A172 (cell line): Measurements from ENCODE around the gene MTFR2. TPM values are rescaled to one million over a fixed set of nuclear protein-coding genes. Genes with fewer than 3 reads are reported as not detected.
A peak's percentile ranks its signal among the peaks of the same experiment; 100 is the strongest.
"Not testable (repeated sequence)": the region's sequence is repeated elsewhere in the genome, so short reads cannot be mapped to it uniquely, and the experiment has no call there.

ENCODE experiments used
- DNase-seq: peaks from one replicate; pipeline ENCODE4 v3.0.0-alpha.2; 2015; ENCODE audit warnings: low spot score
- total RNA-seq: library from RNA; depleted of rRNA; stranded (reverse); fragments of >200 nt; shearing (Covaris generic); gene quantifications from 2 replicates; pipeline ENCODE4 v1.2.3, GENCODE V29; 2014

Gene MTFR2
- total RNA-seq, 1 experiment from 2014 or later: 11.5 TPM

DNA sequence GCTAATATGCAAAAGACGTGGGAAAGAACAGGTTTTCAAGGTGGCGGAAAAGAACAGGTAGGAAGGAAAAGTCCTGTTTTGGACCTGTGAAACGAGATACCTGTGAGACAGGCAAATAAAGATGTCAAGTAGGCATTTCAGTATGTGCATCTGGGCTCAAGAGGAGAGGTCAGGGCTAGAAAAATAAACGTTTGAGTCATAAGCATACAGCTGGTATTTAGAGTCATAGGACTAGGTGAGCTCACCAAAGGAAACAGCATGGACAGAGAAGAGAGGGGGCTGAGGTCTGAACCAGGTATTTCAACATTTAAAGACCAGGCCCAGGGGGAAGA is 14.9 kb downstream of the MTFR2 start:
- no peak for DNase-seq

DNA sequence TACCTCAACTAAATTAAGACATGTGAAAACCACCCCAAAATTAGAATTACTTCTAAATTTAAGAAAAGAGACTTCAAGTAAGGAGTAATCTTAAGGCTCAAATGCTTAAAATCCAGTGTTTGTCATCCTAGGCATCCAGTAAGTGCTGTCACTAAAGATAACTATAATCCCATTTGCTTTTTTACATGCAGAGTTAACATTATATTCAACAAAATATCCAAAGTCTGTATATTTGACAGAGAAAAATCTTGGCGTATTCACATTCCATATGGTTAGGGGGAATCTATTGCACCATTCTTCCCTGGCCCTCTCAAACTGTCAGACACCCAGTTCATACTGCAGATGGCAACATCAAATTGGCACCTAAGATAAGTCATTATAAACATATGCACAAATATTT is 17.4 kb downstream of the MTFR2 start:
- no peak for DNase-seq

DNA sequence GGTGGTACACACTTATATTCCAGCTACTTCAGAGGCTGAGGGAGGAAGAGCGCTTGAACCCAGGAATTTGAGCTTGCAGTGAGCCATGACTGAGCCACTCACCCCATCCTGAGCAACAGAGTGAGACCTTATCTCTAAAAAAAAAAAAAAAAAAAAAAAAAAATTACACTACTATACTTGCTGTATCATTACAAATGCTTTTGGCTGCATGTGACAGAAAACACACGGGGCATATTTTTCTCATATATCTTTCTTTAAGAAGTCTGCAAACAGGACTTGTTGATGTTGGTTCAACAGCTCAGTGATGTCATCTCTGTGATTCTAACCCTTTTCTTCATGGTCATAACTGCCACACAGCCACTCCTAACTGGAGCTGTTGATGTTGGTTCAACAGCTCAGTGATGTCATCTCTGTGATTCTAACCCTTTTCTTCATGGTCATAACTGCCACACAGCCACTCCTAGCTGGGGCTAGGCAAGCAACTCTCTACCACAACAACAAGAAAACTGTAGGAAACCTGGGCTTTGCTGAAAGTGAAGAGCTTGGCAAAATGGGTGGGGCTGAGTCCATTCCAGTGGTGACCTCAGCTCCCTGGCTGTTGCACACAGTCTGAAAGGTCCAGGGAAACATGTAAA is 19.8 kb downstream of the MTFR2 start:
- no peak for DNase-seq

DNA sequence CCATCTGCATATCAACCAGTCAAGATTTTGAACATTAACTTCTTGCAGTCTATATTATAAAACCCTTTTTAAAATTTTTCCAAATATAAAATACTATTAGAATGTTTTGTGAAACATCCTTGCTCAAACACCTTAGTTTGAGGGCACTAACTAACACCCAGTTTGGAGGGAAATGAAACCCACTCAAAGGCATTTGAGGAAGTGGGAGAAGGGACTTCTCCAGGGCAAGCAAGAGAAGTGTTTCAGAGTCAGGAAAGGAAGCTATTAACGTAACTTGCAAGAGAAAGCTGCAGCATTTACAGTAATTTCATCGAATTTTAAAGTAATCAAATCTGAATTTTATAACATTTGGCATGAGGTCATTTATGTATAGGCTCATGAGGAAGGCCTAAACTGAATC is 21.3 kb downstream of the MTFR2 start:
- no peak for DNase-seq

DNA sequence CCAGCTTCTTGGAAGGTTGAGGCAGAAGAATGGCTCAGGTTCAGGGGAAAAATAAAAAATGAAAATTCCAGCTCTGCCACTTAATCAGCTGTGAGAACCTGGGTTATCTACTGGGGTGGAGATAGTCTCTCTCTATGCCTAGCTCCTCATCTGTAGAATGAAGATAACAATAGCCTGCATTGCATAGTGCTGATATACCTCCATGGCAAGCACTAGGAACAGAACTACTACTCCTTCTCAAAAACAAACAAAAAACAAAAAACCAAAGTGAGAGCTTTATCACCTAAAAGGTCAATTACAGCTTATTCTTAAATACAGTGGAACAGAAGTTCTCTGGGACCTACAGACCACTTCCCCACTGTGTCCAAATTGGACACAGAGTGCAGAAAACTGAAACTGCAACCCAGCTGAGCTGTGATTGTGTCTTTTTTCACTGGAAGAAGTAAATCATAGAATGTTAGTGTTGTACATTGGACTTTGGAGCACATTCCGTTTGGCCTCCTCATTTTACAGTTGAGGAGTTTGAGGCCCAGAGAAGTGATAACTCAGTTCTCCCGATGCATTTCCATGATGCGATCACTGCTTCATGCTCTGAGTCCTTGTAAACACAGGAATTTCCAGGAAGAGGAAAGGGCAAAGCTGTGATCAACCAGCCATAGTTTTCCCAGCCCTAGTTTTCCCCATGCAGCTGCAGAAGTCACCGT is 23.3 kb downstream of the MTFR2 start:
- DNase-seq: no peak

DNA sequence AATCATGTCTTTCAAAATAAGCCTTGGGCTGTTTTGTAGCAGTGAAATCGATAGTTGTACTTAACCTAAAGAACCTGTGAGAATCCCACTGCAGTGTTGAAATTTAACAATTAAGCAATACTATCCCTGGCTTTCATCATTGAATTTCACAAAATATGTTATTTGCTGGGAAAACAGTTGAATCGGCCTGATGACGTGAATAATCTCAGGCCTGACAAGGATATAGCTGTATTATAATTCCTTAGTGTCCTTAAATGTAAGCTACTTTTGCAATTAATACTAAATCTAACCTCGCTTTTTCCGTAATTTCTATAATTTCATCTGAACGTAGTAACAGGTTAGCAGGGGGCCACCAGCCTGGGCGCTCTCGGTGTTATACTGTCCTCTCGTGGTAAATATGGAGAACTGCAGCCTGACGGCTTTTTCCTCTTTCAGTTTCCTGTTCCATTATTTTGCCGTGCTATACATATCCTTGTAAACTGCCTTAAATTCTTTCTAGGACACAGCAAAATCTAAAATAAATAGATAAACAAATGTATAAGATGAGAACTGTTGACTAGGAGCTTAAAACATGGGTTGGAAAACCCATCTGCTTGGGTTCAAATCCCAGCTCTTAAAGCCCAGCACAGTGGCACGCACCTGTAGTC is 24.0 kb downstream of the MTFR2 start:
- DNase-seq: peak; percentile 42

DNA sequence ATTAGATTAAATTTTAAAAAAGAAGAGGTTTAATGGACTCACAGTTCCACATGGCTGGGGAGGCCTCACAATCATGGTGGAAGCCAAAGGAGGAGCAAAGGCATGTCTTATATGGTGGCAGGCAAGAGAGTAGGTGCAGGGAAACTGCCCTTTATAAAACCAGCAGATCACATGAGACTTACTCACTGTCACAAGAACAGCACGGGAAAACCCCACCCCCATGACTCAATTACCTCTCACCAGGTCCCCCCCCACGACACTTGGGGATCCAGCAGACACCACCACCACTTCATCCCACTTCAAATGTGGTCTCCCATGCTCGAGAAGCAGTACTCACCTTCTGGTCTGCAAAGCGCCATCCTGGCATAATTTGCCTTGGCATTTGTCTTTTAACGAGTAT is 24.6 kb downstream of the MTFR2 start:
- DNase-seq: peak; percentile 20

DNA sequence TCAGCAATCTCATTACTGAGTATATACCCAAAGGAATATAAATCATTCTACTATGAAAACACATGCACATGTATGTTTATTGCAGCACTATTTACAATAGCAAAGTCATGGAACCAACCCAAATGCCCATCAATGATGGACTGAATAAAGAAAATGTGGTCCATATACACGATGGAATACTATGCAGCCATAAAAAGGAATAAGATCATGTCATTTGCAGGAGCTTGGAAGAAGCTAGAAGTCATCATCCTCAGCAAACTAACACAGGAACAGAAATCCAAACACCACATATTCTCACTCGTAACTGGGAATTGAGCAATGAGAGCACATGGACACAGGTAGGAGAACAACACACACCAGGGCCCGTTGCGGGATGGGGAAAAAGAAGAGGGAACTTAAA is 25.1 kb downstream of the MTFR2 start:
- DNase-seq: not testable (repeated sequence)

DNA sequence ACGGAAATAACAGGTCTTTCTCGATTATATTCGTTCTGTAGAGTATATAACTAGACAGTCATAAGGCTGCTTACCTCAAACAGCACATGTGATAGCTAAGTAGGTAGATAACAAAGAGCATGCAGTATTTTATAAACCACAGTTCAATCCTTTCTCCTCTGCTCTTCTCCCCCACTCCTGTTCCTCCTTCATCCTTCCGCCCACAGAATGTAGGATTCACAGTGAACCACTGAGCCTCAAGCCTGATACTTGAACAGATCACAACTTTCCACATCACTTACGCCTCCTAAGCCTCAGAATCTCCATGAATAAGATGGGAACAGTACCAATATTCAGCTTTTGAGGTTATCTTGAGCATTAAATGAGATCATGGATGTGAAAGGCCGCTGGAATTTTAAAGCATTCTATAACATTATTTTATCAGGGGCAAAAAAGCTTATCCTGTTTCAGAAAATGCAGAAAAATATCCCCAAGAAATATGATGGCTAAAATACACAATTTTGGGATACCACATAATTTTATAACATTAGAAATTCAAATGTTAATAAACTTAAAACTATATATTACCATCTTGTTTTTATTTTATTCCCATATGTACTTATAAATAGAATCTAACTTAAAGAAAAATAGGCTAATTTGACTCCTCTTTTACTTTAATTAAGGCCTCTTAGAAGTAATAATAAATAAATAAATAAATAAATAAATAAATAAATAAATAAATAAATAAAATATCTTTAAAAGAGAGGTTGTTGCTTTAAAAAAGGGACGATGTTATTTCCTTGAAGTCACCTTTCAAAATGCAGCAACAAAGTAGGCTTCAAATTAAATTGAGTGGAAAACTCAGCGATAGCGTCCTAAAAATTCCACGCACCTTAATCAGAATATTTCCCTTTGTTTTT is 33.4 kb downstream of the MTFR2 start:
- no peak for DNase-seq

DNA sequence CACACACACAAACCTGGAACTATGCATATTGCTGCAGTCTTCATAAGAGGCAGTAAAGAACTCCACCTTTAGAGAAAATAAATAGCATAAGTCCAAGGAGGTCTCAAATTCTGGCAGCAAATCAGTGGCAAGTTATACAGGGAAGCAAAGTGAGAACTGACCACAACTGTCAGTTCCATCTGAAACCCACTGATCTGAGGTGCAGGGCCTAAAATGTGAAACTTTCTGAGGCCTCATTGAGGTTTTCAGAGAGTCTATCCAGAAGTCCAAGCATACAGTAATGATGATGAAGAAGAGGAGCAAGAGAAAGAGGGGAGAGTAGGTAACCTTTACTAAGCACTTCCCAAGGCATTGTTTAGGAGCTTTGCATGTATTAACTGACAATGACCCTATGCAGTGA is 36.3 kb downstream of the MTFR2 start:
- DNase-seq: no peak

DNA sequence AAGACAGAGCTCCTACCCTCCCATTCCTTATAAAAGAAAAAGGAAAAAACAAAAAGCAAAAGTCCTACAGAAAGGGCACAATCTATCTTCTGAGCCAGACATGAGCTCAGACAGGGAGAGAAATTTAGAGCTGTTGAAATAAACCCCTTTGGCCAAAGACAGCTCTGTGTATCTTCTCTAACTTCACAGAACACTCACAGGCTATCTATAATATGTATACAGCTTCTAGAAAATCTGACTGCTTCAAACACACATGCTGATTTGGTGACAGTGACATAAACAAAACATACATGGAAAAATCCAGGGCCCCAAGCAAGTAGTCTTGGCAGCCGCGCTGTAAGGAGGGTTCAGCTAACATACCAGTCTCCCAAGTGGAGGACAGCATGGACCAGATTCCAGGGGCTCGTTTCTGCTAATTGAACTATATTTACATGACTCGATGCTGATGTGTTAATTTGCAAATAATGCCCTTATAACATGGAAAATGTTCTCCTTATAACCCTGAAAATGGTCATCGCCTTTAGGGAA is 37.0 kb downstream of the MTFR2 start:
- no peak for DNase-seq

DNA sequence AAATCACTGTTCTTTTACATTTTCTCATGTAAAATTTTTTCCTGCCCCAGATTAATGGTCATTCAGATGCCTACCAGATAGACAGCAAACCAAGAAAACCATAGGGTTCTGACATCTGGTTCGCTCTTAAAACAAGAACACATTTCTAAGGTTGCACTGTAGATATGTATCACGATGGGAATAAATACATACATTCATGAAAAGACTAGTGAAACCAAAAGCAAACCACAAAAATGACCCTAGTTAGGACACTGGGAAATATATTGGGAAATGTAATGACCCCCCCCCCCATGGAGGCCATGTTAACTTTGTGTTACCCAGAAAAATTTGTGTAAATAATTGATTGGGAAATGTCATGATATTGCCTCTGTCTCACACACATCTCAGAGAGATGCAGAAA is 37.5 kb downstream of the MTFR2 start:
- DNase-seq: no peak

DNA sequence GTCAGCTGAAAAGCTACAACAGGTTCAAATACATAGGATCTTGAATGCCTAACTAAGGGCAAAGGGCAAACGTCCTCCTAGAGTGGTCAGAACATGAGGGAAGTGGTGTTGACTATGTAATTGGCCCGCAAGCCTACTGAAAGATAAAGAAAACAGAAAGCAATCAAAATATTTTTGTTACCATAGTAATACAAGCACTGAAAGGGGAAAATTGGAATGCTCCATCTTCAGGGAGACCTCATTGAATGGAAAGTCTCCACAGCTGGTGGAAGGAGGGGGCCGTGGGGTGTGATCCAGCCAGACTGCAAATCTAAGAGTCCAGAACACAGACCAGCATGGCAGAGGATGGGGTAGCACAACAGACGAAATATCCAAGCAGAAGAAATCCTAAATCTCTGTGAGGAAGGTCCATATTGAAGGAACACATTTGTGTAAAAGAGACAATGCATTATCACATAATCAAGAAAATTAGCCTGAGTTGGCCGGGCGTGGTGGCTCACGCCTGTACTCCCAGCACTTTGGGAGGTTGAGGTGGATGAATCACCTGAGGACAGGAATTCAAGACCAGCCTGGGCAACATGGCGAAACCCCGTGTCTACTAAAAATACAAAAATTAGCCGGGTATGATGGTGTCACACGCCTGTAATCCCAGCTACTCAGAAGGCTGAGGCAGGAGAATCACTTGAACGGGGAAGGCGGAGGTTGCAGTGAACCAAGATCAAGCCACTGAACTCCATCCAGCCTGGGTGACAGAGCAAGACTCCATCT is 39.5 kb downstream of the MTFR2 start:
- no peak for DNase-seq

DNA sequence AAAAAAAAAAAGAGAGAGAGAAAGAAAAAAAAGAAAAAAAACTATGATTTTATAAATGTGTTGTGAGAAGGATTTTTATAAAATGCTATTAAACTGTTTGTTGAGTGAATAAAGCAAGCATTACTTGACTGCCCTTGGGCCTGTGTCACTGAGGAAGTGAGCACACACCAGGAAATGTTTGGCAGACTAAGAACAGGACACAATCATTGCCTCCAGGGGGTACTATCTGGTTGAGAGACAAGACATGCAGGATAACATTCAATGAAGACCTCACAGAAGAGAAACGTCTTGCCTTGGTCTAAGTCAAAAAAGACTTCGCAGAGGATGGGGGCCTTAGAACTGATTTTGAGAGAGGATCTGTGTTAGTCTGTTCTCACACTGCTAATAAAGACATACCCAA is 40.6 kb downstream of the MTFR2 start:
- no peak for DNase-seq

DNA sequence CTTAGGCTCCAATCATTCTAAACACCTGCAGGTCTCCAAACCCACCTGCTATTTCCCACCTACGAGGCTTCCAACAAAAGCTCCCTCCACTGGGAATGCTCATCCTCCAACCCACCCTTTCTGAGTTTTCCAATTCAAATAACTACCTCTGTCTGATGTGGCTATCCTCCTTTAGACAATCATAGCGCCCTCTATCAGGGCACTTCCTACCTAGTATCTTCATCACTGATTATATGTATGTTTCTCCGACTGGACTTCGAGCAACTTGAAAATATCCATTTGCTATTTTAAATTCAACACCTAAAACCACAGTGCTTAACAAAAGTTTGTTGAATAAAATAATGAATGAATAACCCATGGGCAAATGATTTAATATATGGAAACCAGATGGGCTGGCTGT is 41.3 kb downstream of the MTFR2 start:
- no peak for DNase-seq

DNA sequence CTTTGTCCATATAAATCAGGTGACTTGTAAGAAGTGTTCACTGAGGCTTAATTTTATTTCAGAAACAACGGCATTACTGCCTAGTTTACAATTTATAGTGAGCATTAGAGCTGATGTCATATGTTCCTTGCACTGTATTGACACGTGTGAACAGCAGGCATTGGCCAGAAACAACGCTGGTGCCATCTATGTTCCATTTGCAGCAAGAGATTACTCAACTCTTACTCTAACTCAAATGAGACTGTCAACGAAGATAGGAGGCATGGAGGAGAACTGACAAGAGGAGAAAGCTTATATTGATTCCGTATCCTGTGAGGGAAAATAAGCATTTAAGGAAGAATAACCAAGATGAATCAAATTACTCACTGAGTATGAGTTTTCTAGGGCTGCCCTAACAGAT is 48.4 kb downstream of the MTFR2 start:
- DNase-seq: no peak

DNA sequence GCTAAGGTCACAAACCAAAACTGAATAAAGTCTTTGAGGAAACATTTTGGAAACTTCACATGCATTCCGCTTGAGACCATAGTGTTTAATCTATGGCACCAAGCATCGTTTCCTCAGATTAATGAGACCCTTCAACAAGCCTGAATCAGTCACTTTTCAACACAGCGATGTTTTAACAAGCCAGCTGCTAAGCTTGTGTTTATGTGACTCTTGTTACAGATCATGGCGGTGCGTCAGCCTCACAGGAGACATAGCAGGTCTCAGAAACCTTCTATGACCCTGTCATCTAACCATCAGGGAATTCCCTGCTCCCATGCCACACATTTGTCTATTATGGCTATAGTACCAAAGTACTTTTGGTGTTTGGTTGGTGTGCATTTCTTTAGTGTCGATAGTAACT is 57.2 kb downstream of the MTFR2 start:
- DNase-seq: no peak

DNA sequence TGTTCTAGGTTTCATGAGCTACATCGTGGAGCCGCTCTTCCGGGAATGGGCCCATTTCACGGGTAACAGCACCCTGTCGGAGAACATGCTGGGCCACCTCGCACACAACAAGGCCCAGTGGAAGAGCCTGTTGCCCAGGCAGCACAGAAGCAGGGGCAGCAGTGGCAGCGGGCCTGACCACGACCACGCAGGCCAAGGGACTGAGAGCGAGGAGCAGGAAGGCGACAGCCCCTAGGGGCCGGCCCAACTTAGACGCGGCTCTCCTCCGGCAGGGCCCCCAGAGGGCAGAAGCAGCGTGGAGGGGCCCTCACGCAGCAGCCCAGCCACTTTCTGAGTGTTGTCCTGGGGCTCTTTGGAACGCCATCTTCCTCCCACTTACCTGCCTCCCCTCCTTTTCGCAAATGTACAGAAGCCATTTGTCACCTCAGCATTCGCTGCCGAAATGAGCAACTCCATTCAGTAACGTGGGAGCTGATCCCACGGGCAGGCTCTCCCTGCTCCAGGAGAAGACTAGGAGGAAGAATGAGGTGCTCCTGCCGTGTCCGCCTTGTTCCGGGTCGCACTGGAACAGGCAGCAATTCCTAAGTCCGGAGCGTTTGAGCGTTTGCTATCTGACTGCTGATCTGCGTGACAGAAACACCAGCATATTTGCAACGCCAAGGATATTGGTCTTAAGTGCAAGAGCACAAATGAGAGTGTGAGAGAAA is 58.4 kb downstream of the MTFR2 start:
- no peak for DNase-seq

DNA sequence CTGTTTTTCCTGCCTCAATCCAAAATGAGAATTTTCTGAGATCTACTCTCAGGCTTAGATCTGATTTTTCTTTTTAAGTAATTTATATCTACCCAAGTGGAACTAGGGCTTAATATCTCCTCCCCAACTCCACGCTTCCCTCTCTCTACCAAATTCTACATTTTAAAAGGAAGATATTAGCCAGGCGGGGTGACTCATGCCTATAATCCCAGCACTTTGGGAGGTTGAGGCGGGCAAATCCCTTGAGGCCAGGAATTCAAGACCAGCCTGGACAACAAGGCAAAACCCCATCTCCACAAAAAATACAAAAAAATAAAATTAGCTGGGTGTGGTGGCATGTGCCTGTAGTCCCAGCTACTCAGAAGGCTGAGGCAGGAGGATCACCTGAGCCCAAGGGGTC is 61.0 kb downstream of the MTFR2 start:
- no peak for DNase-seq

DNA sequence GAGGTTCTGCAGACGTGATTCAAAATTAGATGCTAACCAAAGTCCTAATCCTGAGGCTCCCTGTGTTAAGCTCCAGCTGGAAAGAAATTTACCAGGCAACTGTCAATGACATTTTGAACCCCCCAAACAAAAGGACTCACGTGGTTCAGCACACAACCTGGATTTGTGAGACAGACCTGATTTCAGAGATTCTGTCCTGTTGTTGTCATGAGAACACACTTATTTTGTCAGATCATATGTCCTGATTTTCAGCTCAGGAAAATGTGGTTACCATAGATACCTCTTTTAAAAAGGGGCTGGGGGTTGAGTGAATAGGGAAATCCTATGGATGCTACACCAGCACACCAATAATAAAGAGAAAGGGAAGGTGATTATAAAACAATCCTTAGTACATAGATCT is 61.6 kb downstream of the MTFR2 start:
- no peak for DNase-seq

DNA sequence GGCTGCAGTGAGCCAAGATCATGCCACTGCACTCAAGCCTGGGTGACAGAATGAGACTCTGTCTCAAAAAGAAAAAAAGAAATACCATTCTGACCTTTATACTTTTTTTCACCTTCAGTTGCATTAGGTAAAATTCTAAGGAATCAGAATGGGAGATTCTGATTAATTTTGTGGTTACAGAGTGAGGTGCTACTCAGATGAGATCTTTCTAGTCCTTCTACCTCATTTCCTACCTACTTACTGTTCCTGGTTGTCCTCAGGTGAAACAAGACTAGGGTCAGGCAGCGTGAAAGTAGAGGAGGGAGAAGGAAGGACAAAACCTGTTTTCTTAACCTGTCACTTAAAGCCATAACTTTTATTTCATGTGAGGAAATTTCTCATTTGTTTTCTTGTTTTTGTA is 63.7 kb downstream of the MTFR2 start:
- no peak for DNase-seq
